Activated B cell treated with CpG ODN at 0.5 μM for 24 hours (primary cell): Measurements from ENCODE around the gene SRRM5. TPM values are rescaled to one million over a fixed set of nuclear protein-coding genes. Genes with fewer than 3 reads are reported as not detected.
"Not testable (repeated sequence)": the region's sequence is repeated elsewhere in the genome, so short reads cannot be mapped to it uniquely, and the experiment has no call there.

ENCODE experiments used
- ATAC-seq: fragments of 200-7000 bp; cut with Tn5 transposase; one replicate; pipeline ENCODE4 v1.10.0; 2021; ENCODE audit warnings: low read depth, mild to moderate bottlenecking, moderate library complexity
- CTCF ChIA-PET: fragments of 350-600 bp; sonication (Branson Sonifier 250); formaldehyde crosslinking; loops from one replicate; lab custom pipeline; 2021; ENCODE audit warnings: antibody characterized with exemption; lab: Charles Lee
- POLR2A ChIA-PET: fragments of 350-600 bp; sonication (Branson Sonifier 250); formaldehyde crosslinking; loops from one replicate; lab custom pipeline; 2021; ENCODE audit warnings: antibody characterized with exemption; lab: Charles Lee
- DNase-seq: peaks from one replicate; pipeline ENCODE4 v3.0.0; 2022
- H3K27ac Mint-ChIP-seq: one replicate; pipeline ENCODE4 v1.8.0; 2020; ENCODE audit warnings: mixed read lengths
- H3K27me3 Mint-ChIP-seq: one replicate; pipeline ENCODE4 v1.8.0; 2021; ENCODE audit warnings: mixed read lengths
- H3K36me3 Mint-ChIP-seq: one replicate; pipeline ENCODE4 v1.8.0; 2021; ENCODE audit warnings: low read depth, mixed read lengths
- H3K4me1 Mint-ChIP-seq: one replicate; pipeline ENCODE4 v1.8.0; 2021; ENCODE audit warnings: mixed read lengths
- H3K4me3 Mint-ChIP-seq: one replicate; pipeline ENCODE4 v1.8.0; 2020; ENCODE audit warnings: mild to moderate bottlenecking, mixed read lengths
- H3K9me3 Mint-ChIP-seq: one replicate; pipeline ENCODE4 v1.8.0; 2020; ENCODE audit warnings: mixed read lengths
- CTCF ChIP-seq: fragments of 200-600 bp; IDR thresholded peaks from one replicate; pipeline ENCODE4 v1.8.0; 2022; ENCODE audit warnings: antibody characterized with exemption, mild to moderate bottlenecking
- intact Hi-C: fragments of 100-400 bp; cut with micrococcal nuclease; formaldehyde crosslinking; loops from one replicate; pipeline ENCODE4 v1.15.1; 2024
- total RNA-seq: library from RNA; stranded (reverse); gene quantifications from 2 replicates; pipeline ENCODE4 v1.2.3, GENCODE V29; 2022

Gene SRRM5
- total RNA-seq, 1 donor from 2014 or later = 0.29 TPM

GRCh38 chr19:43634872-43635560, 23.1 kb downstream of the SRRM5 start:
- intact Hi-C loops = loop anchor here (5.0 kb wide), 2 partner anchors 32 to 38 kb away; partner anchors contain the start of genes IRGQ and ZNF576
- Mint-ChIP-seq H3K36me3 (no peaks in the 10 kb centered on the region), H3K27ac (no peak overlapping the region), H3K4me1 (peaks cover 16% of the 10 kb centered on the region), H3K9me3 (no peaks in the 10 kb centered on the region), H3K27me3 (peaks cover 22% of the 10 kb centered on the region), H3K4me3 (no peak overlapping the region)
- POLR2A ChIA-PET = interaction anchor here (1.8 kb wide), 1 partner anchor 15 kb away, joined by 7 read pairs; no protein-coding TSS in a partner anchor
- CTCF ChIA-PET = no interaction called here
- no peak for TF ChIP-seq CTCF
- DNase-seq (no peak), ATAC-seq (no peak)

- intact Hi-C loops = loop anchor here (5.0 kb wide), 1 partner anchor 38 kb away; the partner anchor contains the start of genes IRGQ and ZNF576
- ATAC-seq, DNase-seq, POLR2A ChIA-PET, H3K9me3 Mint-ChIP-seq, CTCF ChIA-PET, H3K27ac Mint-ChIP-seq, H3K4me3 Mint-ChIP-seq, H3K36me3 Mint-ChIP-seq: not testable (repeated sequence)
- peaks cover 26% of the 10 kb centered on the region for H3K27me3 Mint-ChIP-seq
- H3K4me1 Mint-ChIP-seq = peaks cover 21% of the 10 kb centered on the region
Measured at GRCh38 chr19:43635561-43635940, 23.7 kb downstream of the SRRM5 start.

GRCh38 chr19:43636121-43636683, 24.3 kb downstream of the SRRM5 start:
- H3K9me3 Mint-ChIP-seq = no peaks in the 10 kb centered on the region
- ChIA-PET CTCF (no interaction called here), POLR2A (no interaction called here)
- no peak overlapping the region for H3K4me3 Mint-ChIP-seq
- ATAC-seq (no peak), DNase-seq (no peak)
- no peaks in the 10 kb centered on the region for H3K36me3 Mint-ChIP-seq
- H3K27ac Mint-ChIP-seq = no peak overlapping the region
- H3K4me1 Mint-ChIP-seq = peaks cover 23% of the 10 kb centered on the region
- TF ChIP-seq CTCF = no peak
- intact Hi-C loops = loop anchor here (5.0 kb wide), 1 partner anchor 39 kb away; the partner anchor contains the start of genes IRGQ and ZNF576
- H3K27me3 Mint-ChIP-seq = peaks cover 30% of the 10 kb centered on the region

- Mint-ChIP-seq H3K27me3 (peaks cover 34% of the 10 kb centered on the region), H3K9me3 (no peaks in the 10 kb centered on the region), H3K36me3 (no peaks in the 10 kb centered on the region), H3K27ac (no peak overlapping the region), H3K4me3 (peak overlapping the region; percentile 80), H3K4me1 (peaks cover 23% of the 10 kb centered on the region)
- no peak for DNase-seq
- ATAC-seq = peak; percentile 51
- ChIA-PET POLR2A (no interaction called here), CTCF (interaction anchor here (1.2 kb wide), 1 partner anchor 83 kb away, joined by 4 read pairs; no protein-coding TSS in a partner anchor)
- TF ChIP-seq CTCF = no peak
- intact Hi-C loops = loop anchor here (5.0 kb wide), 1 partner anchor 41 kb away; the partner anchor contains the start of genes IRGQ and ZNF576
Measured at GRCh38 chr19:43638214-43638994, 26.5 kb downstream of the SRRM5 start.

GRCh38 chr19:43638995-43639518, 27.2 kb downstream of the SRRM5 start:
- no peaks in the 10 kb centered on the region for H3K9me3 Mint-ChIP-seq
- TF ChIP-seq CTCF = no peak
- peak overlapping the region; percentile 80 for H3K4me3 Mint-ChIP-seq
- no peaks in the 10 kb centered on the region for H3K36me3 Mint-ChIP-seq
- ATAC-seq (no peak), DNase-seq (no peak)
- ChIA-PET POLR2A (no interaction called here), CTCF (no interaction called here)
- H3K27ac Mint-ChIP-seq = no peak overlapping the region
- peaks cover 23% of the 10 kb centered on the region for H3K4me1 Mint-ChIP-seq
- intact Hi-C loops = loop anchor here (5.0 kb wide), 1 partner anchor 42 kb away; the partner anchor contains the start of genes IRGQ and ZNF576
- peaks cover 34% of the 10 kb centered on the region for H3K27me3 Mint-ChIP-seq
